Suprapubic skin (tissue), 4 donors: ENCODE results near the gene TXNDC2. TPM values are rescaled to one million over a fixed set of nuclear protein-coding genes. Genes with fewer than 3 reads are reported as not detected.

Experiments
- DNase-seq, 2 donors: peaks; one replicate each; pipeline ENCODE4 v3.0.0-alpha.2; 2019; ENCODE audit warnings: low spot score in 2 of 2
- H3K27ac ChIP-seq: fragments of 200-600 bp; sonication (generic); one replicate; pipeline ENCODE4 v1.5.1; 2019
- H3K27me3 ChIP-seq: fragments of 200-600 bp; sonication (generic); one replicate; pipeline ENCODE4 v1.5.1; 2019
- H3K36me3 ChIP-seq: fragments of 200-600 bp; sonication (generic); one replicate; pipeline ENCODE4 v1.5.1; 2019
- H3K4me1 ChIP-seq: fragments of 200-600 bp; sonication (generic); one replicate; pipeline ENCODE4 v1.5.1; 2019
- H3K4me3 ChIP-seq: fragments of 200-600 bp; sonication (generic); one replicate; pipeline ENCODE4 v1.5.1; 2019; ENCODE audit warnings: mild to moderate bottlenecking
- H3K9me3 ChIP-seq: fragments of 200-600 bp; sonication (generic); one replicate; pipeline ENCODE4 v1.5.1; 2019
- CTCF ChIP-seq, 2 donors: fragments of 200-600 bp in 1 of 2; fragments of 450-650 bp in 1 of 2; sonication (generic) in 1 of 2; IDR thresholded peaks; one replicate each; pipeline ENCODE4 v1.5.1; 2016 to 2019; ENCODE audit warnings: antibody characterized with exemption in 2 of 2, mild to moderate bottlenecking in 1 of 2, moderate library complexity in 1 of 2
- EP300 ChIP-seq: sonication (generic); formaldehyde crosslinking; IDR thresholded peaks from one replicate; pipeline ENCODE4 v1.6.1; 2017; ENCODE audit warnings: antibody characterized with exemption
- POLR2A ChIP-seq, 2 donors: fragments of 450-650 bp; IDR thresholded peaks; one replicate each; pipeline ENCODE4 v1.6.1; 2017; ENCODE audit warnings: antibody characterized with exemption in 2 of 2, mild to moderate bottlenecking in 2 of 2, moderate library complexity in 2 of 2
- POLR2AphosphoS5 ChIP-seq, 3 donors: sonication (generic); formaldehyde crosslinking; IDR thresholded peaks; one replicate each; pipeline ENCODE4 v1.6.1; 2017; ENCODE audit warnings: antibody characterized with exemption in 3 of 3
- WGBS: methylation state at CpG from one replicate; pipeline ENCODE4 v1.1.5; 2018; 5-methylcytosine and 5-hydroxymethylcytosine counted together
- total RNA-seq, 4 donors: library from RNA; depleted of rRNA; stranded (reverse); fragments of >200 nt; gene quantifications; one replicate each; pipeline ENCODE4 v1.1.0, GENCODE V29; 2016

The TXNDC2 gene
- total RNA-seq, 4 donors from 2014 or later = not detected

GRCh38 chr18:9872823-9873222, 12.9 kb upstream of the TXNDC2 start:
- H3K36me3 ChIP-seq = no peaks in the 10 kb centered on the region
- TF ChIP-seq POLR2A (IDR thresholded peaks at IDR 0.05) = no peak
- no peak for TF ChIP-seq POLR2AphosphoS5 (IDR thresholded peaks at IDR 0.05)
- no peak for TF ChIP-seq CTCF (IDR thresholded peaks at IDR 0.05)
- no peak for TF ChIP-seq EP300
- no peak overlapping the region for H3K27ac ChIP-seq
- H3K4me3 ChIP-seq = no peak overlapping the region
- H3K9me3 ChIP-seq = no peaks in the 10 kb centered on the region
- no peaks in the 10 kb centered on the region for H3K27me3 ChIP-seq
- H3K4me1 ChIP-seq = peaks cover 14% of the 10 kb centered on the region
- DNase-seq = no peak

GRCh38 chr18:9874728-9875127, 11.0 kb upstream of the TXNDC2 start:
- Histone ChIP-seq H3K36me3 (no peaks in the 10 kb centered on the region), H3K4me3 (no peak overlapping the region), H3K4me1 (peaks cover 7% of the 10 kb centered on the region), H3K9me3 (no peaks in the 10 kb centered on the region), H3K27ac (no peak overlapping the region), H3K27me3 (no peaks in the 10 kb centered on the region)
- TF ChIP-seq EP300 (no peak), CTCF (IDR thresholded peaks at IDR 0.05) (no peak), POLR2AphosphoS5 (IDR thresholded peaks at IDR 0.05) (no peak), POLR2A (IDR thresholded peaks at IDR 0.05) (no peak)
- WGBS = 94% methylated on average over 1 of the region's 1 CpG
- DNase-seq = no peak

GRCh38 chr18:9876212-9876866, 9.4 kb upstream of the TXNDC2 start:
- DNase-seq = no peak
- no peaks in the 10 kb centered on the region for H3K36me3 ChIP-seq
- peak overlapping the region; percentile 2 for H3K4me3 ChIP-seq
- peak overlapping the region; percentile 26 for H3K27ac ChIP-seq
- WGBS = 92% methylated on average over 2 of the region's 2 CpGs
- no peaks in the 10 kb centered on the region for H3K9me3 ChIP-seq
- no peaks in the 10 kb centered on the region for H3K4me1 ChIP-seq
- TF ChIP-seq POLR2AphosphoS5 (IDR thresholded peaks at IDR 0.05) = no peak
- TF ChIP-seq POLR2A (IDR thresholded peaks at IDR 0.05) = no peak
- TF ChIP-seq CTCF (IDR thresholded peaks at IDR 0.05) = no peak
- no peak for TF ChIP-seq EP300
- H3K27me3 ChIP-seq = no peaks in the 10 kb centered on the region

GRCh38 chr18:9876867-9877654, 8.7 kb upstream of the TXNDC2 start:
- Histone ChIP-seq H3K4me1 (no peaks in the 10 kb centered on the region), H3K9me3 (no peaks in the 10 kb centered on the region), H3K4me3 (peak overlapping the region; percentile 2)

More at GRCh38 chr18:9876867-9877654, 8.7 kb upstream of the TXNDC2 start:
- DNase-seq = no peak
- Histone ChIP-seq H3K27ac (peak overlapping the region; percentile 51), H3K36me3 (no peaks in the 10 kb centered on the region), H3K27me3 (no peaks in the 10 kb centered on the region)
- WGBS = 23% methylated on average over 9 of the region's 9 CpGs
- TF ChIP-seq EP300 (no peak), POLR2A (IDR thresholded peaks at IDR 0.05) (no peak), POLR2AphosphoS5 (IDR thresholded peaks at IDR 0.05) (peak in 1 of 3 donors; percentile 14), CTCF (IDR thresholded peaks at IDR 0.05) (no peak)
